Spleen (tissue), 11 donors: Measurements from ENCODE around the gene RIPPLY2. TPM values are rescaled to one million over a fixed set of nuclear protein-coding genes. Genes with fewer than 3 reads are reported as not detected.

Experiments
- DNase-seq: peaks from one replicate; pipeline ENCODE4 v3.0.0-alpha.2; 2020
- H3K27ac ChIP-seq, 8 donors: fragments of 200-600 bp; sonication (generic) in 7 of 8; 1 replicate in 4 of 8; 2 replicates in 4 of 8; pipeline versions ENCODE4 v1.5.0 to v1.8.0; 2016 to 2021; ENCODE audit warnings: inconsistent platforms in 4 of 8, mild to moderate bottlenecking in 4 of 8, moderate library complexity in 1 of 8
- H3K27me3 ChIP-seq, 7 donors: fragments of 200-600 bp; sonication (generic) in 6 of 7; replicated peaks in 1 of 7; 1 replicate in 4 of 7; 2 replicates in 3 of 7; pipeline versions ENCODE4 v1.5.0 to v1.8.0; 2016 to 2021; ENCODE audit warnings: inconsistent platforms in 3 of 7, mild to moderate bottlenecking in 1 of 7
- H3K36me3 ChIP-seq, 6 donors: fragments of 200-600 bp; sonication (generic) in 5 of 6; 1 replicate in 4 of 6; 2 replicates in 2 of 6; pipeline versions ENCODE4 v1.5.0 to v1.8.0; 2016 to 2021; ENCODE audit warnings: inconsistent platforms in 2 of 6
- H3K4me1 ChIP-seq, 6 donors: fragments of 200-600 bp; sonication (generic) in 5 of 6; 1 replicate in 3 of 6; 2 replicates in 3 of 6; pipeline versions ENCODE4 v1.5.0 to v1.8.0; 2016 to 2021; ENCODE audit warnings: inconsistent platforms in 3 of 6
- H3K4me3 ChIP-seq, 8 donors: fragments of 200-600 bp; sonication (generic) in 7 of 8; 1 replicate in 4 of 8; 2 replicates in 4 of 8; pipeline versions ENCODE4 v1.5.0 to v1.8.0; 2016 to 2021; ENCODE audit warnings: inconsistent platforms in 4 of 8, mild to moderate bottlenecking in 4 of 8, moderate library complexity in 2 of 8
- H3K9me3 ChIP-seq, 8 donors: fragments of 200-600 bp; sonication (generic) in 7 of 8; 1 replicate in 4 of 8; 2 replicates in 4 of 8; pipeline versions ENCODE4 v1.5.0 to v1.8.0; 2016 to 2021; ENCODE audit warnings: inconsistent platforms in 4 of 8
- CTCF ChIP-seq, 11 experiments: fragments of 200-600 bp in 7 of 11; fragments of 450-650 bp in 4 of 11; sonication (generic) in 4 of 11; IDR thresholded peaks in 8 of 11; conservative IDR thresholded peaks in 3 of 11; 1 replicate in 7 of 11; 2 replicates in 4 of 11; pipeline versions ENCODE4 v1.4.0 to v1.8.0; 2016 to 2021; ENCODE audit warnings: antibody characterized with exemption in 11 of 11, inconsistent platforms in 4 of 11, mild to moderate bottlenecking in 1 of 11
- POLR2A ChIP-seq, 3 donors: fragments of 450-650 bp; IDR thresholded peaks; one replicate each; pipeline ENCODE4 v1.5.1; 2017; ENCODE audit warnings: antibody characterized with exemption in 3 of 3, mild to moderate bottlenecking in 1 of 3
- POLR2AphosphoS5 ChIP-seq, 3 donors: sonication (generic); formaldehyde crosslinking; IDR thresholded peaks; one replicate each; pipeline ENCODE4 v1.5.1; 2017; ENCODE audit warnings: antibody characterized with exemption in 3 of 3
- WGBS, 5 donors: extraction: QIAGEN DNeasy Blood & Tissue Kit in 3 of 5; methylation state at CpG; one replicate each; pipeline versions ENCODE4 v1.1.5 to v1.1.7; 2013 to 2018; 5-methylcytosine and 5-hydroxymethylcytosine counted together
- intact Hi-C: fragments of 100-400 bp; cut with DNase I; formaldehyde crosslinking; loops from one replicate; pipeline ENCODE4 v1.15.0; 2023; ENCODE audit warnings: low total_unique reads
- polyA plus RNA-seq, 3 donors: library from polyadenylated mRNA; stranded (reverse); fragments of 200-250 nt; gene quantifications; one replicate each; pipeline ENCODE4 v1.2.1, GENCODE V29; 2013
- total RNA-seq, 7 donors: library from RNA; depleted of rRNA in 3 of 7; stranded (reverse); fragments of >200 nt in 3 of 7; fragmentation: NEBNext Ultra II Directional in 4 of 7; extraction: Animal tissue kit (Norgen Biotek cat#: 25700) in 4 of 7; gene quantifications; one replicate each; pipeline versions ENCODE4 v1.1.0 to v1.2.1, GENCODE V29; 2016 to 2021
- donor health status: healthy with polysubstance abuse.
- donor health status: DM: no; HTN: no; CAD: no; lungs with moderate emphysema.
- donor health status: DM: no; HTN: no; CAD: no.
- donor health status: Bipolar disorder and iron deficiency.
- donor health status: healthy.
- donor health status: DM: no; HTN: no; CAD: no.
- donor health status: DM: yes; HTN: yes; CAD: no.

Gene RIPPLY2
- total and polyA plus RNA-seq, 10 donors: 0.42 TPM; not detected in 9

- no peak overlapping the region for H3K4me3 ChIP-seq
Observed at GRCh38 chr6:83812595-83812994, 40.6 kb upstream of the RIPPLY2 start.

GRCh38 chr6:83815631-83816272, 37.4 kb upstream of the RIPPLY2 start:
- H3K36me3 ChIP-seq: no peaks in the 10 kb centered on the region
- 5 to 14% (median 12%) methylated on average over 2 of the region's 2 CpGs for WGBS, 5 donors
- H3K27ac ChIP-seq: no peak overlapping the region
- H3K27me3 ChIP-seq: no peaks in the 10 kb centered on the region
- no peak for TF ChIP-seq CTCF (IDR thresholded peaks at IDR 0.05 in 8 of 11, conservative IDR thresholded peaks at IDR 0.05 in 3 of 11)
- TF ChIP-seq POLR2A (IDR thresholded peaks at IDR 0.05): no peak
- TF ChIP-seq POLR2AphosphoS5 (IDR thresholded peaks at IDR 0.05): no peak
- no peaks in the 10 kb centered on the region for H3K4me1 ChIP-seq
- H3K9me3 ChIP-seq: no peaks in the 10 kb centered on the region
- intact Hi-C loops: no loop called here
- no peak for DNase-seq
- no peak overlapping the region for H3K4me3 ChIP-seq

More at GRCh38 chr6:83812595-83812994, 40.6 kb upstream of the RIPPLY2 start:
- Histone ChIP-seq H3K27ac (no peak overlapping the region), H3K27me3 (no peaks in the 10 kb centered on the region), H3K4me1 (no peaks in the 10 kb centered on the region), H3K9me3 (no peaks in the 10 kb centered on the region), H3K36me3 (no peaks in the 10 kb centered on the region)
- TF ChIP-seq POLR2AphosphoS5 (IDR thresholded peaks at IDR 0.05): no peak
- no peak for TF ChIP-seq CTCF (IDR thresholded peaks at IDR 0.05 in 8 of 11, conservative IDR thresholded peaks at IDR 0.05 in 3 of 11)
- no peak for TF ChIP-seq POLR2A (IDR thresholded peaks at IDR 0.05)
- DNase-seq: no peak
- intact Hi-C loops: no loop called here

- H3K9me3 ChIP-seq: peaks cover 0 to 3% (median 0%) of the 10 kb centered on the region in 8 donors
- no peaks in the 10 kb centered on the region for H3K36me3 ChIP-seq
- intact Hi-C loops: no loop called here
- no peak overlapping the region for H3K4me3 ChIP-seq
- DNase-seq: no peak
- no peak overlapping the region for H3K27ac ChIP-seq
- no peaks in the 10 kb centered on the region for H3K27me3 ChIP-seq
- no peaks in the 10 kb centered on the region for H3K4me1 ChIP-seq
- TF ChIP-seq CTCF (IDR thresholded peaks at IDR 0.05 in 8 of 11, conservative IDR thresholded peaks at IDR 0.05 in 3 of 11) (no peak), POLR2AphosphoS5 (IDR thresholded peaks at IDR 0.05) (no peak), POLR2A (IDR thresholded peaks at IDR 0.05) (no peak)
- WGBS, 5 donors: 66 to 81% (median 72%) methylated on average over 3 of the region's 3 CpGs
Observed at GRCh38 chr6:83822629-83823169, 30.5 kb upstream of the RIPPLY2 start.

- DNase-seq: no peak
- H3K4me1 ChIP-seq: no peaks in the 10 kb centered on the region
- WGBS, 5 donors: 28 to 36% (median 32%) methylated on average over 3 of the region's 3 CpGs
- TF ChIP-seq POLR2A (IDR thresholded peaks at IDR 0.05): no peak
- TF ChIP-seq CTCF (IDR thresholded peaks at IDR 0.05 in 8 of 11, conservative IDR thresholded peaks at IDR 0.05 in 3 of 11): no peak
- no peak for TF ChIP-seq POLR2AphosphoS5 (IDR thresholded peaks at IDR 0.05)
- H3K36me3 ChIP-seq: no peaks in the 10 kb centered on the region
- H3K9me3 ChIP-seq: peaks cover 0 to 3% (median 0%) of the 10 kb centered on the region in 8 donors
- H3K4me3 ChIP-seq: no peak overlapping the region
- H3K27me3 ChIP-seq: no peaks in the 10 kb centered on the region
- intact Hi-C loops: no loop called here
- no peak overlapping the region for H3K27ac ChIP-seq
Observed at GRCh38 chr6:83824388-83824801, 28.8 kb upstream of the RIPPLY2 start.
